Ureter (tissue), 1 donor: ENCODE measurements around the gene MRPL27. TPM values are rescaled to one million over a fixed set of nuclear protein-coding genes. Genes with fewer than 3 reads are reported as not detected.
"Not testable (repeated sequence)": the region's sequence is repeated elsewhere in the genome, so short reads cannot be mapped to it uniquely, and the experiment has no call there.

ENCODE experiments used
- DNase-seq: peaks from one replicate; pipeline ENCODE4 v3.0.0-alpha.2; 2020; ENCODE audit warnings: low spot score
- total RNA-seq: library from RNA; stranded (reverse); gene quantifications from one replicate; pipeline ENCODE4 v1.2.4, GENCODE V29; 2023
- donor health status: DM: yes; HTN: yes; CAD: no.

MRPL27 gene
- 55.0 TPM for total RNA-seq

DNA sequence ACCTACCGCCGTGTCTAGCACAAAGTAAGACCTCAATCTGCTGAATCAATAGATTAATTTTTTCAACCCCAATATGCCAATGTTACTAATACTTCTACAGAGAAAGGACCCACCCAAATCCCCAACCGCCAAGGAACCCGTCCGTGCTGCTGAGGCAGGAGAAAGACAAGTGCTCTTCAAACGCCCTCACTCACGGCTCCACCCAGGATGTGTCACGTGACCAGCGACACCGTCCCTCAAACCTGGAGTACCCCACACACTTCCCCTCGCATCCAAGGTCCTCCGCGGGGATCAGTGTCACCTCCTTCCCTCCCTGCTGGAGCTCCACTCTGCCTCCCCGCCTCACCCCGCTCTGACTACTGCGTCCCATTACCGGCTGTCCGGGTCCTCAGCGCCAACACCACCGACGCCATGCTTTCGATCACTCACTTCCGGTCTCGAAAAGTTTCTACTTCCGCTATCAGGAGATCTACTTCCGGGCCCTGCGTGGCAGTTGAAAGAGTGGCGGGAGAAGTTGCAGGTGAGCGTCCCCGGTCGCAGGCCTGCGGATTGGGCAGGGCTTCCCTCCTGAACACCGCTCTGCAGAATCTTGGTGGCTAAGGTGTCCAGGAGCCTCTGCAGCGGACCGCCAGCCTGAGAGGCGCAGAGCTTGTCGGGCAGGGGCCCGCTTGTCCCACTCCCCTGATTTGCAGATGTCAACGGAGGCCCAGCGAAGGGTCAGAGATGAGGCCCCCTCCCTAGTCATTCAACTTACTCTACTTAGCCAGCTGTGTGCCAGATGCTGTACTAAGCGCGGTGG lies at the start of gene MRPL27, which contains the start of gene EME1:
Gene MRPL27, minus strand, starts transcription at position 427 of the 799 bp plus-strand sequence. Its CDS starts 14 bp downstream, at position 413.
Gene EME1, plus strand, starts transcription at position 472 of the 799 bp plus-strand sequence. CDS start 1,980 bp downstream, outside the sequence.
- DNase-seq: peak; percentile 87

DNA sequence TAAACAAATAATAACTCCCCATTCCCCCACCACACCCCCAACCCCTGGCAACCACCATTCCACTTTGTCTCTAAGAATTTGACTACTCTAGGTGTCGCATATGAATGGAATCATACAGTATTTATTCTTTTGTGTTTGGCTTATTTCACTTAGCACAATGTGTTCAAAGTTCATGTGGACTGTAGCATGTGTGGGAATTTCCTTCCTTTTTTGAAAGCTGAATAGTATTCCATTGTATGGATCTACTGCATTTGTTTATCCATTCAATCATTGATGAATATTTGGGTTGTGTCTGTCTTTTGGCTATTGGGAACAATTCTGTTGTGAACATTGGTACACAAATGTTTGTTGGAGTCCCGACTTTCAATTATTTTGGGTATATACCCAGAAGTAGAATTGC lies 49.8 kb upstream of the MRPL27 start:
- no peak for DNase-seq

DNA sequence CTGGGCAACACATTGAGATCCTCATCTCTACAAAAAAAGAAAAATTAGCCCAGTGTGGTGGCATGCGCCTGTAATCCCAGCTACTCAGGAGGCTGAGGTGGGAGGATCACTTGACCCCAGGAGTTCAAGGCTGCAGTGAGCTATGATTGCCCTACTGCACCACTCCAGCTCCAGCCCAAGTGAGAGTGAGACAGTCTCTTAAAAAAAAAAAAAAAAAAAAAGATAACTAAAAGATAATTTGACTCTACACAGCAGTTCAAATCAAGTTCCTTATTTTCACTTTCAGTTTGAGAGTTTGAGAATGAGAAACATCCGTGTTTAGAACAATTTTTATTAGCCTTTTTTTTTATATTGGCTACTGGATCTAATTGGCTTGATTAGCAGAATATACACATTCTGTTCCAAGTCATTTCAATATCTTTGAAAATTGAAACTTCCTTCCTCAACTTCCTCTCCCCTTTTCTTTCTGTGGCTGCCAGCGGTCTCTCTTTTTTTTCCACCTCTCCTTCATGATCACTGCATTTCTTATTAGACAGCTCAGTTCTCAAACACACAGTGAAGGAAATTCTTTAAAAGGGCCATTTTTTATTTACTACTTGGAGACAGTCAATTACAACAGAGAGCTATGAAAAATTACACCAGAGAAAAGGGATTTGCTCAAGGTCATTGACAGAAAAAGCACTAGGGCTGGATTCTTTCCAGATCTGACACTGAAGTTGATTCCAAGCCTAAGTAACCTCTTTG lies 48.5 kb upstream of the MRPL27 start:
- DNase-seq: no peak

DNA sequence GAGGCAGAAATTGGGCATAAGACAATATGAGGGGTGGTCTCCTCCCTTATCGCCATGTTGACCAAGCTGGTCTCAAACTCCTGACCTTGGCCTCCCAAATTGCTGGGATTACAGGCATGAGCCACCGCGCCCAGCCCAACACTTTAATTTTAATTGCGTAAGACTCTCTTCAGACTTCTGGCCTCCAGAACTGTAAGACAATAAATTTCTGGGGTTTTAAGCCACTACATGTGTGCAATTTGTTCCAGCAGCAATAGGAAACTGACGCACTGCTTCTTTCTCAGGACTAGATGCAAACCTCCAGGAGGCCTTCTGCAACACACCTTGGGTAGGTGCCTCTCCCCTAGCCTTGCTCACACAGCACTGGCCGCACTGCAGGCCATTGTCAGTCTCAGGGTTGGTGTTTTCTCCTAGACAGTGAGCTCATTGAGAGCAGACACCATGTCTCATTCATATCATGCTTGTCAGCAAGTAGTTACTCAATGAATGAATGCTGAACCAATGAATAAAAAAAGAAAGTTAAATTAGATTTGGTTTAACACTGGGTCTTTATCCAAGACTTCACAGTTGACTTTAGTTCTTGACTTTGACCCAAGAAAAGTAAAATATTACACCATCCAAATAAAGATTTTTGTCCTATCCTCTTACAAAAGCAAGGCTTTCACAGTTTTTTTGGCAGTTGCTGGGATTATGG lies 47.6 kb upstream of the MRPL27 start:
- DNase-seq: no peak

DNA sequence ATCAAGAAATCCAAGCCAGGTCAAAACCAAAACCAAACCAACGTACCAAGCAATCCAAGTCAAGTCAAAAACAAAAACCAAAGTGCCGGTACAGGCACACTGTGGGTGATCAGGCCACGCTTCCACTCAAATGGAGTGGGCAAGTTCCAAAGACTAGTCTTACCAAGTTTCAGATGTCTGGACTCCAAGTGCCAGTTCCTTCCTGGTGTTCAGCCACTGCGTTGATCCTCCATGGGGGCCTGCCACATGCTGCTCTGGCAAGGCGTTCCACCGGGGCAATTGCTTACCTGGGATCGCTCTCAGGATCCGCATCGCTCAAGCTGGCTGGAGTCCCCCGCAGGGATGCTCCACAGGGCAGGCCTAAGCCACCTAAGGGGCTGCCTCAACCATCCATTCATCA lies 46.6 kb upstream of the MRPL27 start:
- not testable (repeated sequence) for DNase-seq

DNA sequence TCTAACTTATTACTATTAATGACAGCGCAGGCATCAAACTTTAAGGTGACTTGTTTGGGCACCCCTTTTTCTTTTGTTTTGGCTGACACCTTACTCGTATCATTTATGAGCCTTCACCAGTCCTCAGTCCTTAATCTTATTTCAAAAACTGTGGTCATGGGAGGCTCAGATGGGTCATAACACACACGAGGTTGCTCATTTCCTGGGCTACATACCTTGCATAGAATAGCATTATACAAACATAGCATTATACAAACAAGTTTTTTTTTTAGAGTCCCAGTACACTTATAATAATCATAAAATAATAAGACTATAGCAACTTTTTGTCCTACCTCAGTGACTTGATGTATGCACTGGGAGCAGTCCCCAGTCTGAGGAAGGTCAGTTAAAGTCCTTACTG lies 41.8 kb upstream of the MRPL27 start:
- DNase-seq: no peak

DNA sequence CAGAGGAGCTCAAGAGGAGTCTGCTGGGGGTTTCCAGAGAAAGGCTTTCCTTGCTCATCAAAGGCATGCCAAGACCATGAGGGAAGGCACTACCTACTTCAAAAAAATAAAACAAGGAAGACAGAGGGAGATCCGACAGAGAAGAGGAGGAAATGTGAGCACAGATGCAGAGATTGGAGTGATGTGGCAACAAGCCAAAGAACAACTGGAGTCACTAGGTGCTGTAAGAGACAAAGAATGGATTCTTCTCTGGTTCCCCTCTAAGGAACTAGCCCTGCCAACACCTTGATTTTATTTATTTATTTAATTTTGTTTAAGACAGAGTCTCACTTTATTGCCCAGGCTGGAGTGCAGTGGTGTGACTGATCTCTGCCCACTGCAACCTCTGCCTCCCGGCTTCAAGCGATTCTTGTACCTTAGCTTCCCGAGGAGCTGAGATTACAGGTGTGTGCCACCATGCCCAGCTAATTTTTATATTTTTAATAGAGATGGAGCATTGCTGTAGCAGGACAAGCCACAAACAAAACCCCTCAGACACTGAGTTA lies 39.3 kb upstream of the MRPL27 start:
- DNase-seq: no peak

DNA sequence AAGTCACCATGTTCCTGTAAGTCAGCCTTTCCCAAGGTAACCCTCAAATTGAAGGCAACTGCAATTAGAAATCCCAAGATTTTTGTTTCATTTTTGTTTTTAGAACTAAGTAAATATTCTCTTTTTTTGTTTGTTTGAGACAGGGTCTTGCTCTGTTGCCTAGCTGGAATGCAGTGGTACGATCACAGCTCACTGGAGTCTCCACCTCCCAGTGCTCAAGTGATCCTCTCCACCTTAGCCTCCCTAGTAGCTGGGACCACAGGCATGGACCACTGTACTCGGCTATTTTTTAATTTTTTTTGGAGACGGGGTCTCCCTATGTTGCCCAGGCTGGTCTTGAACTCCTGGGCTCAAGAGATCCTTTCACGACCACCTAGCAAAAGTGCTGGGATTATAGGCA lies 34.9 kb upstream of the MRPL27 start:
- DNase-seq: no peak

DNA sequence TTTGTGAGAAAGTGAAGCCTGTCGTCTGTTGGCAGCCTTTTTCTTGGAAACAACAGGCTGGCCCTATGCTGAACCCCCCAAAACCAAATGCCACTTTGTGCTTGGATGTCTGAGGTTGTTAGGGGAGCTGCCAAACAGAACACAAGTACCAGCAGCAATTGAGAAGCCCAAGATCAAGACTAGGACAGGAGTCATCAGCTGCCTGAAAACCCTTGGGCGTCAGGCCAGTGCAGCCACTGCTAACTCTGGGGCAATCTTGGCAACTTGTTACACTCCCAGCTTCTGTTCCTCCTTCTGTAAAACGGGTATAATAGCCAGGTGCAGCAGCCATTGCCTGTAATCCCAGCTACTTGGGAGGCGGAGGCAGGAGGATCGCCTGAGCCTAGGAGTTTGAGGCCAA lies 33.6 kb upstream of the MRPL27 start:
- DNase-seq: no peak

DNA sequence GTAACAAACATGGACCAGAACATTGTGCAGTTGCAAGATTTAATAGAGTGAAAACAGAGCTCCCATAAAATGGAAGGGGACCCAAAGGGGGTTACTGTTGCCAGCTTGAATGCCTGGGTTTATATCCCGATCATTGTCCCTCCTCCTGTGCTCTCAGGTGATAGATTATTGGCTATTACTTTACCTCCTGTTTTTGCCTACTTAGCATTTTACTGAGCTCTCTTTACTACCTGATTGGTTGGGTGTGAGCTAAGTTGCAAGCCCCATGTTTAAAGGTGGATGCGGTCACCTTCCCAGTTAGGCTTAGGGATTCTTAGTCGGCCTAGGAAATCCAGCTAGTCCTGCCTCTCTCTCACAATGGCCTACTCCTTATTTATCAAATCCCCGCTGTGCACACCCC lies 32.4 kb upstream of the MRPL27 start:
- not testable (repeated sequence) for DNase-seq

DNA sequence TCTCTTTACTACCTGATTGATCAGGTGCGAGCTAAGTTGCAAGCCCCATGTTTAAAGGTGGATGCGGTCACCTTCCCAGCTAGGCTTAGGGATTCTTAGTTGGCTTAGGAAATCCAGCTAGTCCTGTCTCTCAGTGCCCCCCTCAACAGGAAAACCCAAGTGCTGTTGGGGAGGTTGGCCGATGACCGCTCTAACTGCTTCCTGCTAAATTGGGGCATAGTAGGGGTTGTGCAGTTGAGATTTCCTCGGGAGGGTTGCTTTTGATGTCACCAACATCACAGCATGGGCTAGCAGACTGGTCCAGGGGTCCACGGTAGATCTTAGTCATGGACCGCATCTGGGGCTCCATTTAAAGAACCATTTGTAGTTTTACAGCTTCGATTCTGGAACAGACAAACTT lies 26.6 kb upstream of the MRPL27 start:
- not testable (repeated sequence) for DNase-seq

DNA sequence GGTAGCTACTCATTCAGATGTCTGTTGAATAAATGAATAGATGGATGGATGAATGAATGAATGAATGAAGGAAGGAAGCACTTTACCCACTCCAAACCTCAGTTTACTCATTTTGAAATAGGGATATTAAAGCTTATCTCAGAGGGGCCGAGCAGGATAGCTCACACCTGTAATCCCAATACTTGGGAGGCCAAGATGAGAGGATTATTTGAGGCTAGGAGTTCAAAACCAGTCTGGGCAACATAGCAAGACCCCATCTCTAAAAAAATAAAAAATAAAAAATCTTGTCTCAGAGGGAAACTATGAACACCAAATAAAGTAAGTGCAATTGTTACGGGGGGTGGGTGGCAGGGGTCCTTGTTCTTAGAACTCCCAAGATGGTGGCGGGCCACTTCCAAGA lies 25.7 kb upstream of the MRPL27 start:
- not testable (repeated sequence) for DNase-seq

DNA sequence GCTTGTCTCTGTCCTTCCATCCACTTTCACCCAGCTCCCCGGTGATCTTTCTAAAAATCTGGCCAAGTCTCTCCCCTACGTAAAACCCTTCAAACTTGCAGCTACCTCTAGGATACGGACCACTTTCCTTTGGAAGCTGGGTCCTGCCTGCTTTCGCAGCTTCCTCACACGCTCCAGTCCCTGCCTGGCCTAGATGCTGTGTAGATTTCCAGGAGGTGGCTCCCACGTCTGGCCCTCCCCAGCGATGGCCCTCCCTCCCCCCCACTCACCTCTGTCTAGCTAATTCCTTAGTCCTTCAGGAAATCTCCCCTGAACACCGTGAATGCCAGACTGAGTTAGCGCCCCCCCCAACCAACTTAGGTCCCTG lies 24.9 kb upstream of the MRPL27 start:
- no peak for DNase-seq

DNA sequence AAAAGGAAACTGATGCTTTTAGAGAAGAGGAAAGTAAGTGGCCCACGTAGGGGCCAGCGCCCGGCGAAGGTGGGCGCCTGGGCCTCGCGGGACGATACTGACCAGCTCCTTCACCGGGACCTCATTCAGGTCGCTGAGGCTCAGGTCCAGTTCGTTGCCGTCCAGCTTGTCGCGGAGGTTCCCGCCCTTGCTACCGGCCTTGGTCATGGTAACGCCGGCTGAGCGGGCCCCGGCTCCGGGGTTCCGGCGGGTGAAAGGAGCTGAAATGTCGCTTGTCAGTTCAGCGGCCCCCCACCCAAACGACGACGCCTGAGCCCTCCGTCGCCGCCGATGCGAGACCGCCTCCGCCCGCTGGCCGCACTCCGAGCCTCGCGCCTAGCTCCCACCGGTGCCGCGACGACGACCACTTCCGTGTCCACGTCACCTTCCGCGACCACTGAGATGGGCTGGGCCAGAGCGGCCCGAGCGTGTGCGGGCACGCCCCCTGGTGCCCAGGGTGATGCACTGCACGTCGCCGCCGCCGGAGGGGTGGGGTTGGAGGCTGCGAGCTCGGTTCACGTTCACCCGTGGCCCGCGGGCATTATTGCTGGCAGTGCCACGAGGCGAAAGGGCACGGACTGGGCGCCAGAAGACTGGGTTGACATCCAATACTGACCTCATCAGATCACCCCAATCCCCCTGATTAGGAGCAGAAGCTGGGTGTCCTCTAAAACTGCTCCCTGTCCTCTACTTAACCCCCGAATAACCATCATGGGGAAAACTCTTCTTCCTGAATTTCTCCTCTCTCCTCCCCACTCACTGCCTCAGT lies 24.3 kb upstream of the MRPL27 start, which contains the start of gene LRRC59:
Gene LRRC59, minus strand, starts transcription at position 413 of the 808 bp plus-strand sequence. Its CDS starts 206 bp downstream, at position 207.
- peak; percentile 93 for DNase-seq

DNA sequence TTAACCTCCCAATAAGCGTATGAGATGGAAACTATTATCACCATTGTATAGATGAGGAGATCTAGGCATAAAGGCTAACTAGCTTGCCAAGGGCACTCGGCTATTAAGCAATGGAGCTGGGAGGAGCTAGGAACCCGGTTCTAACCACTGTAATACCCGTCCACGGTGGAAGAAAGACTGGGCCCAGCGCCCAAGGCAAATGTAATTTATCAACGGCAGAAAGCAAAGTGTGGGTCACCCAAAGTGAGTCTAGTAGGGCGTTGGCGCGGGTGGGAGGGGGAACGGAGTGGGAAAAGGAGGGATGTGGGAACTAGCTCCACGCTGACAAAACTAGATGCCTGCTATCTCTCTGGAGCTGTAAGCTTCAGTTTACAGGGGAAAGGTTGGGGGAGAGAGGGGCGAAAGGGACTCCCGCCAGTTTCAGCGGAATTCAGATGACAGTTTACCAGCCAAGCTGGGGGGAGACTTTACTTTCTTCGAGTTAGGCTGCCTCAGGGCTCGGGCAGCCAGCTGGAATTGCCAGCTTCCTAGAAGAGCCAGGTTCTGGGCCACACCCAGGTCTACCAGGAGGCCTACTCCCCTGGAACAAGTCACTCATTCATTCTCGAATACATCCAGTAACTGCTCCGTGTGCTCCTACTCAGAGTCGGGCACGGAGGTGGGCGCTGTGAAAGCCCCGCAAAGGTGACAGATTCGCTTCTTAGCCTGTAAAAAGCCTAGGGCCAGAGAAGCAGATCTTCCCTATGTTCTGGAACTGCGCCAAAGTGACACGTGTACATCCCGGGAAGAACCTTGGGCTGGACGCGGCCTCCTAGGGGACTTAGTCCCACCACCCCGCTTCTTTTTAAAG lies 23.5 kb upstream of the MRPL27 start:
- peak; percentile 56 for DNase-seq

DNA sequence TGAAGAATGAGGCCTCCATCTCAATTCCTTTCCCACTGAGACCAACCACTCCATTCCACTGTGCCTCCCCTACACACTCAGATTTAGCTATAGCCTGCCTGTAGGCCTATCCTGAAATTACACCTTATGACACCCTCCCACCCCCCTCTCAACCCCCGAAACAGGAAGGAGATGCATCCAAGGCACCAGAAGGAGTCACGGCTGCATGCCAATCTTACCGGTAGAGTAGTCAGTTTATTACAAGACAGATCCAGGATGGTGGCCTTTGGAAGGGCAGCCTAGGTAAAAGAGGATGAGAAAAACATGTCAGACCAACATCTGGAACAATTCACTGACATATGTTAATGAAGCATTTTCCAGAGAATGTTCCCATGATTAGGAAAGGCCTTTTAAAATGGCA lies 21.7 kb upstream of the MRPL27 start:
- DNase-seq: no peak

DNA sequence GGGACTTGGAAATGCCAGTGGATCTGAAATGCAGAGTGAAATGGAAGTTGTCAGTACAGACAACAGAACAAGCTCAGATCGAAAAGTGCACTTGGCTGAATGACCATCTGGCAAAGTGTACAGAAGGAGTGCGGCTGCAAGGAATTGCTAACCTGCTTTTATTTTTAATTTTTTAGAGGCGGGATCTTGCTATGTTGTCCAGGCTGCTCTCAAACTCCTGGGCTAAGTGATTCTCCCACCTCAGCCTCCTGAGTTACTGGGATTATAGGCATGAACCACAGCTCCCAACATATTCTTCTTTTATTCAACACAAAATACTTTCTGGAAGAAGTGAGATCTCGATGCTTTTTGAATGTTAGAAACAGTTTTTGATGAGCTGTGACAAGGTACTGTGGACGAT lies 20.7 kb upstream of the MRPL27 start:
- no peak for DNase-seq

DNA sequence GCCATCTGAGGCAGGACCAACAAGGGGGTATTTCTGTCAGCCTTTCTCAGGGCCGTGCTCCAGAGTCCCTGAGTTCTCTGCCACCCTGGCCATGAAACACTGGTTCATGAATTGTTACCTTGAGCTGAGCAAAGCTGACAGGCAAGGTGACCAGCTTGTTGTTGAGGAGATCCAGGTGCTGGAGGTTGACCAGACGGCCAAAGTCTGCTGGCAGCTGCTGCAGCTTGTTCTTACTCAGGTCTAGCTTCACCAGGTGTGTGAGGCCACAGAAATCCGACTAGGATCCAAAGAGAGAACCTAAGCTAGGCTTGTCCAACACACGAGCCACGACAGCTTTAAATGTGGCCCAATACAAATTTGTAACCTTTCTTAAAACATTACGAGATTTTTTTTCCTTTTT lies 19.6 kb upstream of the MRPL27 start:
- DNase-seq: no peak

DNA sequence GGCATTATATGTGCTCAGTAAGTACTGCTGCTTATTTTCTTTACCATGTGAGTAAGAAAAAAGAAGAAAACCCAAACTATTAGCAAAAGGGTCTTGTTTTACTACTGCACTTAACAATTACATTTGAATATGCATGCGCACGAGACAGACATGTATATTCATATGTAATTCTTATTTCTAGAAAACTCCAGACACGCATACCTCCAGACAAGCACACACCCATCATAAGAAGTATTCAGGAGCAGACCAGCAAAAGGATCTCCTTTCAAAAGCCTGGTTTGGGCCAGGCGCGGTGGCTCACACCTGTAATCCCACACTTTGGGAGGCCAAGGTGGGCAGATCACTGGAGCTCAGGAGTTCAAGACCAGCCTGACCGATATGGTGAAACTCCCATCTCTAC lies 16.6 kb upstream of the MRPL27 start:
- DNase-seq: no peak

DNA sequence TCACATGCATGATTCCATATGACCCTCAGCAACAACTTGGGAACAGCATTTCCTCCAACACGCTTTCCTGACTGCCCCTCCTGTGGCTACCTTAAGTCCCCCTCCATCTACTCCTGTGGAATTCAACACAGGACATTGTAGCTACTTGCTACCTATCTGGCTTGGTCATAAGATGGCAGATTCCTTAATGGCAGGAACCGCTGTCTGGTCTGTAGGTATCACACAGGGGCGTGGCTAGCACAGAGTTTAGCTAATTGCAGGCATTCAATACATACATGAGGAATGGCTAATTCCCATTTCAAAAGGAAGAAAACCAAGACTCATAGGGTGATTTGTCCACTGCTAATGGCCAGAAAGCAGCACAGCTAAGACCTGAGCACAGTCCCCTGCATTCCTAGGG lies 15.7 kb upstream of the MRPL27 start:
- no peak for DNase-seq
